CD4-positive, alpha-beta memory T cell (primary cell): Measurements from ENCODE around the gene COL5A1. TPM values are rescaled to one million over a fixed set of nuclear protein-coding genes. Genes with fewer than 3 reads are reported as not detected.

Experiments
- CTCF ChIA-PET: fragments of 350-600 bp; sonication (Branson Sonifier 250); formaldehyde crosslinking; loops from one replicate; lab custom pipeline; 2021; ENCODE audit warnings: inconsistent platforms; ENCODE audit not compliant: partially characterized antibody; lab: Charles Lee
- POLR2A ChIA-PET: fragments of 350-600 bp; sonication (Branson Sonifier 250); formaldehyde crosslinking; loops from one replicate; lab custom pipeline; 2021; ENCODE audit not compliant: partially characterized antibody; lab: Charles Lee
- DNase-seq, 5 donors: peaks; one replicate each; pipeline versions ENCODE4 v3.0.0 to v3.0.0-alpha.2; 2020 to 2022; ENCODE audit warnings: mixed read lengths in 1 of 5
- H3K27ac ChIP-seq: one replicate; pipeline ENCODE4 v1.7.0; 2013; ENCODE audit warnings: low read depth, low read length
- H3K27me3 ChIP-seq: 2 replicates; pipeline ENCODE4 v1.7.0; 2013; ENCODE audit warnings: mild to moderate bottlenecking, low read length, moderate library complexity; ENCODE audit not compliant: insufficient read depth
- H3K36me3 ChIP-seq: 2 replicates; pipeline ENCODE4 v1.7.0; 2013; ENCODE audit warnings: mild to moderate bottlenecking, low read length, moderate library complexity; ENCODE audit not compliant: insufficient read depth
- H3K4me1 ChIP-seq: 2 replicates; pipeline ENCODE4 v1.7.0; 2013; ENCODE audit warnings: mild to moderate bottlenecking, low read length, moderate library complexity; ENCODE audit not compliant: insufficient read depth
- H3K4me3 ChIP-seq, 2 donors: one replicate each; pipeline ENCODE4 v1.7.0; 2013; ENCODE audit warnings: low read length in 2 of 2, mild to moderate bottlenecking in 1 of 2
- H3K9me3 ChIP-seq, 2 donors: one replicate each; pipeline ENCODE4 v1.7.0; 2013; ENCODE audit warnings: low read length in 2 of 2, control low read depth in 1 of 2; ENCODE audit not compliant: control insufficient read depth in 1 of 2
- H3K27ac Mint-ChIP-seq, 7 donors: one replicate each; pipeline ENCODE4 v1.8.0; 2020 to 2021; ENCODE audit warnings: mixed read lengths in 7 of 7, mild to moderate bottlenecking in 6 of 7, inconsistent platforms in 3 of 7, moderate library complexity in 3 of 7
- H3K27me3 Mint-ChIP-seq, 2 donors: one replicate each; pipeline ENCODE4 v1.8.0; 2020 to 2021; ENCODE audit warnings: mixed read lengths in 2 of 2
- H3K36me3 Mint-ChIP-seq, 2 donors: one replicate each; pipeline ENCODE4 v1.8.0; 2020 to 2021; ENCODE audit warnings: mixed read lengths in 2 of 2, inconsistent platforms in 1 of 2, mild to moderate bottlenecking in 1 of 2
- H3K4me1 Mint-ChIP-seq, 4 donors: one replicate each; pipeline ENCODE4 v1.8.0; 2020 to 2021; ENCODE audit warnings: mixed read lengths in 4 of 4, mild to moderate bottlenecking in 1 of 4
- H3K4me3 Mint-ChIP-seq, 8 donors: one replicate each; pipeline ENCODE4 v1.8.0; 2020 to 2021; ENCODE audit warnings: mixed read lengths in 8 of 8, mild to moderate bottlenecking in 7 of 8, moderate library complexity in 6 of 8, inconsistent platforms in 3 of 8
- H3K9me3 Mint-ChIP-seq, 8 donors: one replicate each; pipeline ENCODE4 v1.8.0; 2020 to 2021; ENCODE audit warnings: mixed read lengths in 8 of 8, mild to moderate bottlenecking in 5 of 8, inconsistent platforms in 3 of 8, moderate library complexity in 1 of 8
- intact Hi-C: fragments of 100-400 bp; cut with micrococcal nuclease; formaldehyde crosslinking; loops from one replicate; pipeline ENCODE4 v1.15.1; 2023
- polyA plus RNA-seq, 2 donors: library from polyadenylated mRNA; unstranded; fragments of 300-500 nt; fragmentation: Illumina TruSeq; gene quantifications; one replicate each; pipeline ENCODE4 v1.2.3, GENCODE V29; 2021
- total RNA-seq, 2 experiments: library from RNA; stranded (reverse); gene quantifications; one replicate each; pipeline ENCODE4 v1.2.3, GENCODE V29; 2021

The COL5A1 gene
- total RNA-seq (1 to 10 TPM; 1.5 to 1.6 TPM), polyA plus RNA-seq (under 1 TPM in 1 of 2 donors, not detected in 1; 0.36 TPM)

DNA sequence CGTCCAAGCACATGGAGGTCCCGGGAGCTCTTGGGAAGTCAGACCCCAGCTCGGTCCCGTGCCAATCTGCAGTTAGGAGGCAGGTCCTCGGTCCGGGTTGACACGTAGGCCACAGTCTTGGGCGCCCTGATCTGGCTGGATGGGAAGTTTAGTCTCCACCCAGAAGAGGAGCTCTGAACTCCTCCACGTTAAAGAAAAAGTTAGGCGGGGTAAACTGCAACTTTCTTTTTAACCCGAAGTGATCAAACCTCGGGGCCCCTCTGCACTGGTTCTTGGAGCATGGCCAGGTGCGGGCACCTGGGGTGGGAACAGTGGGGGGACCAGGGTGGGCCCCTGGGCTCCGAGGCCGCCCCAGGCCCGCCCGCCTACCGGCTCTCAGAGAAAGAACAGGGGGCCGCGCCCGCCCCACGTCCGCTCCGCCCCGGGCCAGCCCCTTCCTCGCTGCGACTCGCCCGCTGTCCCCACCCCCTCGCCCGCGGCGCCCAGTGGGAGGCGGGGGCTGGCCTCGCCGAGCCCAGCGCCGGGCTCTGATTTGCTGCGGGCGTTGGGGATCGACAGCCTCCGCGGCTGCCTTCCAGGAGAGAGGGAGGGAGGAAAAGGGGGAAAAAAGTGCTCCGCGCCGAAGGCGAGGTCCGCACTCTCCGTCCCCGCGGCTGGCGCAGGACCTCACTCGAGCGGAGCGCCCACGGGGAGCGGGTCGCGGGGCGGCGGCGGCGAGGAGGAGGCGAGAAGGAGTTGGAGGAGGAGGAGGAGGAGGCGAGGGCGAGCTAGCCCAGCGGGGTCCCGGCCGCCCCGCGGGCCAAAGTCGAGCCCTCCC lies at the start of gene COL5A1:
COL5A1 (plus strand) TSS at position 631 of the 817 bp plus-strand sequence. CDS start 385 bp downstream, outside the sequence.
- H3K4me1 Mint-ChIP-seq: no peaks in the 10 kb centered on the region
- H3K4me1 ChIP-seq: no peaks in the 10 kb centered on the region
- intact Hi-C loops: no loop called here
- peaks cover 9 to 11% of the 10 kb centered on the region in 2 donors for H3K27me3 Mint-ChIP-seq
- H3K36me3 ChIP-seq: no peaks in the 10 kb centered on the region
- no peaks in the 10 kb centered on the region for H3K9me3 ChIP-seq
- POLR2A ChIA-PET: no interaction called here
- CTCF ChIA-PET: no interaction called here
- H3K9me3 Mint-ChIP-seq: peaks cover 0 to 1% (median 0%) of the 10 kb centered on the region in 8 donors
- no peak within 1 kb of the TSS for H3K27ac Mint-ChIP-seq
- peak; percentile 21 to 55 (median 35) for DNase-seq
- H3K4me3 Mint-ChIP-seq: peak within 1 kb of the TSS in 6 of 8 donors; percentile 48 to 62 (median 57)
- H3K4me3 ChIP-seq: no peak within 1 kb of the TSS
- no peaks in the 10 kb centered on the region for H3K36me3 Mint-ChIP-seq
- H3K27ac ChIP-seq: no peak within 1 kb of the TSS
- H3K27me3 ChIP-seq: no peaks in the 10 kb centered on the region

- Histone ChIP-seq H3K27me3 (no peaks in the 10 kb centered on the region), H3K36me3 (no peaks in the 10 kb centered on the region), H3K4me3 (no peak overlapping the region), H3K4me1 (no peaks in the 10 kb centered on the region), H3K27ac (no peak overlapping the region), H3K9me3 (no peaks in the 10 kb centered on the region)
- Mint-ChIP-seq H3K36me3 (no peaks in the 10 kb centered on the region), H3K4me3 (no peak overlapping the region), H3K9me3 (peaks cover 0 to 2% (median 0%) of the 10 kb centered on the region in 8 donors), H3K27me3 (peaks cover 3 to 19% of the 10 kb centered on the region in 2 donors), H3K4me1 (no peaks in the 10 kb centered on the region), H3K27ac (no peak overlapping the region)
- intact Hi-C loops: no loop called here
- DNase-seq: no peak
- ChIA-PET CTCF (no interaction called here), POLR2A (no interaction called here)
These were observed 49.4 kb upstream of the COL5A1 start for GRCh38 chr9:134592018-134592818.

DNA sequence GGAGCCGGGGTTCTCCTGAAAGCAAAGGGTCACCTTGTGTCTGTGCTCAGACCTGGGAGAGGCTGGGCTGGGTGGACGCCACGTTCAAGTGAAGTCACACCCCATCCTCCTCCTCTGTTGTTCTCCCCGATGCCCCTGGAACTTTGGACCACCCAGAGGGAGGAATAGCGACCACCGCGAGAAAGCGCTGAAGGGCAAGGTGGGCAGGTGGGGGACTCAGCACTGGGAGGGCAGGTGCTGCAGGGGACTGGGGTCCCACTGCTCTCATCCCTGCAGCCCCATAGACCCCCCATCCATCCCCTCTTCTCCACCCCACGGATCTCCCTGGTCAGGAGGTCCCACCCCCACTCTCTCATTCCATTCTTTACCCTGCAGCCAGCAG lies 48.8 kb upstream of the COL5A1 start:
- H3K4me1 Mint-ChIP-seq: no peaks in the 10 kb centered on the region
- H3K27ac Mint-ChIP-seq: no peak overlapping the region
- H3K9me3 Mint-ChIP-seq: peaks cover 0 to 2% (median 0%) of the 10 kb centered on the region in 8 donors
- POLR2A ChIA-PET: no interaction called here
- no peaks in the 10 kb centered on the region for H3K36me3 ChIP-seq
- DNase-seq: no peak
- H3K27ac ChIP-seq: no peak overlapping the region
- H3K4me3 Mint-ChIP-seq: no peak overlapping the region
- intact Hi-C loops: no loop called here
- no peaks in the 10 kb centered on the region for H3K27me3 ChIP-seq
- peaks cover 3 to 19% of the 10 kb centered on the region in 2 donors for H3K27me3 Mint-ChIP-seq
- no peak overlapping the region for H3K4me3 ChIP-seq
- no peaks in the 10 kb centered on the region for H3K9me3 ChIP-seq
- H3K4me1 ChIP-seq: no peaks in the 10 kb centered on the region
- CTCF ChIA-PET: no interaction called here
- no peaks in the 10 kb centered on the region for H3K36me3 Mint-ChIP-seq

DNA sequence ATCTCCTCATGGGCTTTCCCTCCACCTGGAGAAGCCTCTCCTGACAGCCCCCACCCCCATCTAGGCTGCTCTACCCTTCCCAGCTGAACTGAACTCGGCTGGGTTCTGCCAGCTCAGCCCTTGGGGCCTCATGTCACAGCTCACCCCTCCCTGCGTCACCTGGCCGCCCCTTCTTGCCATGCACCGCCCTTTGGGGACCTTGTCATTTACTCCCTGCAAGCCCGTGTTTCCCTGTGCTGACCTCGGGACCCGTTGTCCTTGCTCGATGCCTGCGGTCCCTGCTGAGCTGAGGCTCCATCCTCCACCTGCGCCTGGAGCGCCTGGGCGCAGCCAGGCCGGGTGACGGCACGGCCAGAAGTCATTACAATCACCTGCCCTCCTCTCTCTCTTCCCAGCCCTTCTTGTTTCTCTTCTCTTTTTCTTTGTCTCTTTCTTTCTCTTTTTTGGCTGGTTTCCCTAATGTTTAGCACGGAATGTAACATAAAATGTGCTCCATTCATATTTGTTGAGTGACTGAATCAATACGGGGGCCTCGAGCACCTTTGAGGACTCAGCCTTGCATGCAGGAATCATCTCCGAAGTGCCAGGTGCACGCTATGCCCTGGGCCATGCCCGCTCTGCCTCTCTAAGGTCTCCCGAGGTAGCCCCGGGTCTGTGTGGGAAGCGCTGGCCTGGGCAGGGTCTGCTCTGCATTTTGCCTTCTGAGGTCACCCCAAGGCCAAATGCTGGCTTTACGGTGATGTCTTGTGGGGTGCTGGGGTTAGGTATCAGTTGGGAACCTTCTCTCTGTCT lies 48.1 kb upstream of the COL5A1 start:
- no peaks in the 10 kb centered on the region for H3K4me1 ChIP-seq
- no peaks in the 10 kb centered on the region for H3K27me3 ChIP-seq
- ChIA-PET CTCF (no interaction called here), POLR2A (no interaction called here)
- no peak overlapping the region for H3K27ac ChIP-seq
- no peak overlapping the region for H3K4me3 ChIP-seq
- no peaks in the 10 kb centered on the region for H3K4me1 Mint-ChIP-seq
- peak overlapping the region in 1 of 7 donors; percentile 8 for H3K27ac Mint-ChIP-seq
- peaks cover 0 to 2% (median 0%) of the 10 kb centered on the region in 8 donors for H3K9me3 Mint-ChIP-seq
- H3K36me3 ChIP-seq: no peaks in the 10 kb centered on the region
- intact Hi-C loops: no loop called here
- DNase-seq: no peak
- H3K9me3 ChIP-seq: no peaks in the 10 kb centered on the region
- peaks cover 3 to 19% of the 10 kb centered on the region in 2 donors for H3K27me3 Mint-ChIP-seq
- H3K4me3 Mint-ChIP-seq: no peak overlapping the region
- no peaks in the 10 kb centered on the region for H3K36me3 Mint-ChIP-seq

- POLR2A ChIA-PET: no interaction called here
- Mint-ChIP-seq H3K9me3 (peaks cover 0 to 2% (median 0%) of the 10 kb centered on the region in 8 donors), H3K27me3 (peaks cover 3 to 17% of the 10 kb centered on the region in 2 donors), H3K27ac (no peak overlapping the region), H3K36me3 (no peaks in the 10 kb centered on the region), H3K4me1 (no peaks in the 10 kb centered on the region), H3K4me3 (no peak overlapping the region)
- Histone ChIP-seq H3K9me3 (no peaks in the 10 kb centered on the region), H3K27ac (no peak overlapping the region), H3K4me3 (no peak overlapping the region), H3K36me3 (no peaks in the 10 kb centered on the region), H3K4me1 (no peaks in the 10 kb centered on the region), H3K27me3 (no peaks in the 10 kb centered on the region)
- intact Hi-C loops: no loop called here
- CTCF ChIA-PET: no interaction called here
- DNase-seq: no peak
These were observed 47.3 kb upstream of the COL5A1 start for GRCh38 chr9:134594078-134594941.

GRCh38 chr9:134595014-134595413 lies 46.6 kb upstream of the COL5A1 start:
- Histone ChIP-seq H3K27me3 (no peaks in the 10 kb centered on the region), H3K36me3 (no peaks in the 10 kb centered on the region), H3K4me3 (no peak overlapping the region), H3K9me3 (no peaks in the 10 kb centered on the region), H3K27ac (no peak overlapping the region), H3K4me1 (no peaks in the 10 kb centered on the region)
- Mint-ChIP-seq H3K27me3 (peaks cover 3 to 13% of the 10 kb centered on the region in 2 donors), H3K4me3 (no peak overlapping the region), H3K4me1 (no peaks in the 10 kb centered on the region), H3K36me3 (no peaks in the 10 kb centered on the region), H3K9me3 (peaks cover 0 to 2% (median 0%) of the 10 kb centered on the region in 8 donors), H3K27ac (no peak overlapping the region)
- ChIA-PET POLR2A (no interaction called here), CTCF (no interaction called here)
- no peak for DNase-seq
- intact Hi-C loops: no loop called here
